ENCODE results near the gene TNFRSF14. TPM values are rescaled to one million over a fixed set of nuclear protein-coding genes. Genes with fewer than 3 reads are reported as not detected.
"Not testable (repeated sequence)": the region's sequence is repeated elsewhere in the genome, so short reads cannot be mapped to it uniquely, and the experiment has no call there.

Gene TNFRSF14
- total RNA-seq, 2 donors from 2014 or later = 37.7 to 63.6 TPM

- intact Hi-C loops (cut with DNase I) = no loop called here
These were observed 4.3 kb downstream of the TNFRSF14 start for GRCh38 chr1:2560299-2561073.

GRCh38 chr1:2561446-2561845 is 5.3 kb downstream of the TNFRSF14 start:
- no peak for DNase-seq (ENCODE audit: low spot score)
- intact Hi-C loops (cut with DNase I) = no loop called here

More at GRCh38 chr1:2560299-2561073, 4.3 kb downstream of the TNFRSF14 start:
- no peak for DNase-seq (ENCODE audit: low spot score)

- no peak for DNase-seq (ENCODE audit: low spot score)
- intact Hi-C loops (cut with DNase I) = no loop called here
These were observed 6.0 kb downstream of the TNFRSF14 start for GRCh38 chr1:2561898-2562895.

GRCh38 chr1:2563205-2563604 is 7.0 kb downstream of the TNFRSF14 start:
- intact Hi-C loops (cut with DNase I) = no loop called here
- no peak for DNase-seq (ENCODE audit: low spot score)

GRCh38 chr1:2564006-2564814 is 8.0 kb downstream of the TNFRSF14 start:
- no peak for DNase-seq (ENCODE audit: low spot score)
- intact Hi-C loops (cut with DNase I) = no loop called here

GRCh38 chr1:2564815-2565374 is 8.7 kb downstream of the TNFRSF14 start:
- intact Hi-C loops (cut with DNase I) = no loop called here
- no peak for DNase-seq (ENCODE audit: low spot score)

GRCh38 chr1:2566101-2567045 is 10.2 kb downstream of the TNFRSF14 start:
- intact Hi-C loops (cut with DNase I) = no loop called here
- DNase-seq (ENCODE audit: low spot score) = no peak

GRCh38 chr1:2567083-2567679 is 11.0 kb downstream of the TNFRSF14 start:
- intact Hi-C loops (cut with DNase I) = no loop called here
- DNase-seq (ENCODE audit: low spot score) = no peak

- intact Hi-C loops (cut with DNase I); DNase-seq (ENCODE audit: low spot score): not testable (repeated sequence)
These were observed 12.1 kb downstream of the TNFRSF14 start for GRCh38 chr1:2568187-2568816.

GRCh38 chr1:2569060-2569459 is 12.9 kb downstream of the TNFRSF14 start:
- DNase-seq (ENCODE audit: low spot score) = no peak
- intact Hi-C loops (cut with DNase I) = no loop called here

- intact Hi-C loops (cut with DNase I); DNase-seq (ENCODE audit: low spot score): not testable (repeated sequence)
These were observed 13.5 kb downstream of the TNFRSF14 start for GRCh38 chr1:2569703-2570102.

GRCh38 chr1:2570332-2570731 is 14.2 kb downstream of the TNFRSF14 start:
- no peak for DNase-seq (ENCODE audit: low spot score)
- intact Hi-C loops (cut with DNase I) = no loop called here

- no peak for DNase-seq (ENCODE audit: low spot score)
These were observed 15.2 kb downstream of the TNFRSF14 start for GRCh38 chr1:2571348-2571747.

GRCh38 chr1:2573250-2573920 is 17.2 kb downstream of the TNFRSF14 start:
- intact Hi-C loops (cut with DNase I) = no loop called here
- DNase-seq (ENCODE audit: low spot score) = no peak

More at GRCh38 chr1:2571348-2571747, 15.2 kb downstream of the TNFRSF14 start:
- intact Hi-C loops (cut with DNase I) = no loop called here

GRCh38 chr1:2574350-2574749 is 18.2 kb downstream of the TNFRSF14 start:
- DNase-seq (ENCODE audit: low spot score) = no peak
- intact Hi-C loops (cut with DNase I) = no loop called here

GRCh38 chr1:2575801-2576663 is 19.9 kb downstream of the TNFRSF14 start:
- DNase-seq (ENCODE audit: low spot score) = peak; percentile 76
- intact Hi-C loops (cut with DNase I) = no loop called here
